IMR-90 (cell line): ENCODE results near the gene BTN2A1. TPM values are rescaled to one million over a fixed set of nuclear protein-coding genes. Genes with fewer than 3 reads are reported as not detected.
"Not testable (repeated sequence)": the region's sequence is repeated elsewhere in the genome, so short reads cannot be mapped to it uniquely, and the experiment has no call there.

ENCODE experiments used
- ATAC-seq: fragments of 200-7000 bp; cut with Tn5 transposase; 2 replicates; pipeline ENCODE4 v1.9.1; 2020; ENCODE audit warnings: low read depth, mild to moderate bottlenecking, moderate library complexity
- BruUV-seq: library from RNA; stranded (reverse); fragments of 400-500 nt; replicated peaks from 2 replicates; lab custom pipeline; 2021; lab: Mats Ljungman, UMichigan
- CTCF ChIA-PET: fragments of 300-600 bp; formaldehyde crosslinking; extraction: SDS; loops from one replicate; lab custom pipeline; 2021; ENCODE audit warnings: antibody characterized with exemption; lab: Yijun Ruan, JAX
- POLR2A ChIA-PET: fragments of 300-600 bp; sonication (Branson Sonifier 250); formaldehyde crosslinking; loops from one replicate; lab custom pipeline; 2022; ENCODE audit warnings: antibody characterized with exemption; ENCODE audit not compliant: unreplicated experiment; lab: Charles Lee
- DNase-seq: peaks from one replicate; pipeline ENCODE4 v3.0.0; 2013
- H2AFZ ChIP-seq: replicated peaks from 2 replicates; pipeline ENCODE3; 2013; ENCODE audit warnings: low read length, mild to moderate bottlenecking; ENCODE audit not compliant: poor library complexity
- H2AK5ac ChIP-seq: 2 replicates; pipeline ENCODE4 v1.6.1; 2013; ENCODE audit warnings: low read depth, low read length, inconsistent platforms
- H2AK9ac ChIP-seq: replicated peaks from 2 replicates; pipeline ENCODE3; 2013; ENCODE audit warnings: mild to moderate bottlenecking, low read depth, low read length, moderate library complexity; ENCODE audit not compliant: poor library complexity
- H2BK120ac ChIP-seq: 2 replicates; pipeline ENCODE4 v1.6.1; 2013; ENCODE audit warnings: low read depth, low read length, inconsistent platforms
- H2BK15ac ChIP-seq: 3 replicates; pipeline ENCODE4 v1.6.1; 2013; ENCODE audit warnings: low read depth, low read length, inconsistent platforms
- H2BK20ac ChIP-seq: 2 replicates; pipeline ENCODE4 v1.6.1; 2013; ENCODE audit warnings: low read depth, mild to moderate bottlenecking, inconsistent platforms, low read length, moderate library complexity
- H2BK5ac ChIP-seq: 2 replicates; pipeline ENCODE4 v1.6.1; 2013; ENCODE audit warnings: mild to moderate bottlenecking, low read depth, low read length, inconsistent platforms; ENCODE audit not compliant: poor library complexity, severe bottlenecking
- H3K14ac ChIP-seq: replicated peaks from 2 replicates; pipeline ENCODE4 v1.6.1; 2013; ENCODE audit warnings: low read depth, low read length, inconsistent platforms
- H3K18ac ChIP-seq: 2 replicates; pipeline ENCODE4 v1.6.1; 2013; ENCODE audit warnings: low read depth, low read length, control low read depth
- H3K23ac ChIP-seq: 2 replicates; pipeline ENCODE4 v1.6.1; 2013; ENCODE audit warnings: low read depth, low read length, inconsistent platforms
- H3K27ac ChIP-seq: 2 replicates; pipeline ENCODE4 v1.5.1; 2013; ENCODE audit warnings: mild to moderate bottlenecking, control low read depth, low read length; ENCODE audit not compliant: insufficient read depth
- H3K27me3 ChIP-seq: 2 replicates; pipeline ENCODE4 v1.6.1; 2013; ENCODE audit warnings: low read length; ENCODE audit not compliant: control insufficient read depth, insufficient read depth
- H3K36me3 ChIP-seq: 2 replicates; pipeline ENCODE4 v1.6.1; 2013; ENCODE audit warnings: low read length, mixed read lengths; ENCODE audit not compliant: control insufficient read depth, insufficient read depth
- H3K4ac ChIP-seq: 2 replicates; pipeline ENCODE4 v1.6.1; 2013; ENCODE audit warnings: low read depth, low read length, inconsistent platforms
- H3K4me1 ChIP-seq: 2 replicates; pipeline ENCODE4 v1.6.1; 2013; ENCODE audit warnings: low read length, mixed read lengths; ENCODE audit not compliant: control insufficient read depth, insufficient read depth
- H3K4me2 ChIP-seq: 2 replicates; pipeline ENCODE4 v1.6.1; 2013; ENCODE audit warnings: low read depth, mild to moderate bottlenecking, control low read depth, low read length, moderate library complexity
- H3K4me3 ChIP-seq: 2 replicates; pipeline ENCODE4 v1.5.1; 2013; ENCODE audit warnings: low read depth, mild to moderate bottlenecking, control low read depth, low read length, moderate library complexity; ENCODE audit not compliant: insufficient read depth
- H3K56ac ChIP-seq: 2 replicates; pipeline ENCODE4 v1.6.1; 2013; ENCODE audit warnings: low read length, inconsistent platforms; ENCODE audit not compliant: insufficient read depth; ENCODE audit errors: extremely low read depth
- H3K79me1 ChIP-seq, 2 experiments: 2 replicates each; pipeline ENCODE4 v1.6.1; 2013; ENCODE audit warnings: low read length in 2 of 2, inconsistent platforms in 1 of 2, low read depth in 1 of 2
- H3K9ac ChIP-seq: 2 replicates; pipeline ENCODE4 v1.6.1; 2013; ENCODE audit warnings: low read depth, low read length, control low read depth
- H3K9me1 ChIP-seq: 2 replicates; pipeline ENCODE4 v1.6.1; 2013; ENCODE audit warnings: low read length, inconsistent platforms; ENCODE audit not compliant: insufficient read depth
- H3K9me3 ChIP-seq: 2 replicates; pipeline ENCODE4 v1.6.1; 2013; ENCODE audit warnings: low read length; ENCODE audit not compliant: control insufficient read depth, insufficient read depth
- H4K20me1 ChIP-seq: 2 replicates; pipeline ENCODE4 v1.6.1; 2013; ENCODE audit warnings: low read length, inconsistent platforms; ENCODE audit not compliant: insufficient read depth
- H4K5ac ChIP-seq: 2 replicates; pipeline ENCODE4 v1.6.1; 2013; ENCODE audit warnings: mild to moderate bottlenecking, low read depth, low read length, control low read depth
- H4K8ac ChIP-seq, 2 experiments: 2 replicates each; pipeline ENCODE4 v1.6.1; 2013; ENCODE audit warnings: low read depth in 2 of 2, low read length in 2 of 2, control low read depth in 1 of 2, inconsistent platforms in 1 of 2
- H4K91ac ChIP-seq: 2 replicates; pipeline ENCODE4 v1.6.1; 2013; ENCODE audit warnings: low read depth, low read length, inconsistent platforms; ENCODE audit not compliant: insufficient read depth
- BHLHE40 ChIP-seq: fragments of 150-350 bp; IDR thresholded peaks from 2 replicates; pipeline ENCODE4 v1.6.1; 2016; ENCODE audit warnings: mild to moderate bottlenecking, low read depth, low read length
- CEBPB ChIP-seq: IDR thresholded peaks from 2 replicates; pipeline ENCODE4 v1.6.1; 2012; ENCODE audit warnings: low read depth, low read length, improper control_type of control experiment
- CHD1 ChIP-seq: IDR thresholded peaks from 2 replicates; pipeline ENCODE4 v1.6.1; 2012; ENCODE audit warnings: low read depth, low read length, improper control_type of control experiment
- FOS ChIP-seq: fragments of 150-350 bp; IDR thresholded peaks from 2 replicates; pipeline ENCODE4 v1.6.1; 2016; ENCODE audit warnings: low read depth, low read length
- MAFK ChIP-seq: IDR thresholded peaks from 2 replicates; pipeline ENCODE4 v1.6.1; 2012; ENCODE audit warnings: low read depth, low read length, improper control_type of control experiment
- MAZ ChIP-seq: IDR thresholded peaks from 2 replicates; pipeline ENCODE4 v1.6.1; 2012; ENCODE audit warnings: low read depth, mild to moderate bottlenecking, low read length, improper control_type of control experiment, moderate library complexity, borderline replicate concordance
- NFE2L2 ChIP-seq: fragments of 150-350 bp; IDR thresholded peaks from 2 replicates; pipeline ENCODE4 v1.6.1; 2016; ENCODE audit warnings: low read depth, mild to moderate bottlenecking, low read length
- POLR2A ChIP-seq: IDR thresholded peaks from 2 replicates; pipeline ENCODE4 v1.6.1; 2012; ENCODE audit warnings: mild to moderate bottlenecking, low read depth, low read length
- RAD21 ChIP-seq: IDR thresholded peaks from 2 replicates; pipeline ENCODE4 v1.6.1; 2012; ENCODE audit warnings: low read length, improper control_type of control experiment
- RCOR1 ChIP-seq: IDR thresholded peaks from 2 replicates; pipeline ENCODE4 v1.6.1; 2012; ENCODE audit warnings: mild to moderate bottlenecking, low read length, improper control_type of control experiment; ENCODE audit not compliant: insufficient replicate concordance
- RFX5 ChIP-seq: IDR thresholded peaks from 2 replicates; pipeline ENCODE4 v1.8.0; 2012; ENCODE audit warnings: low read depth, mild to moderate bottlenecking, low read length, moderate library complexity
- SMC3 ChIP-seq: fragments of 150-350 bp; IDR thresholded peaks from 2 replicates; pipeline ENCODE4 v1.6.1; 2016; ENCODE audit warnings: low read depth, mild to moderate bottlenecking, antibody characterized with exemption, low read length, moderate library complexity
- WGBS, 2 experiments: methylation state at CpG; one replicate each; pipeline versions ENCODE4 v1.1.5 to v1.1.7; 2013; ENCODE audit warnings: missing lambda C conversion rate in 2 of 2; ENCODE audit not compliant: insufficient read length in 1 of 2; ENCODE audit errors: extremely low coverage in 2 of 2; 5-methylcytosine and 5-hydroxymethylcytosine counted together
- dilution Hi-C: fragments of 300-500 bp; cut with HindIII; formaldehyde crosslinking; loops from one replicate; pipeline ENCODE4 v1.14.3; 2018; ENCODE audit warnings: low sequenced_read_pairs; ENCODE audit not compliant: unreplicated experiment
- in situ Hi-C: fragments of 300-500 bp; cut with MboI; formaldehyde crosslinking; loops from 3 replicates; pipeline ENCODE4 v1.14.3; 2019; ENCODE audit warnings: low sequenced_read_pairs, inconsistent platforms, mixed read lengths
- intact Hi-C: fragments of 100-400 bp; cut with micrococcal nuclease; formaldehyde crosslinking; loops from 2 replicates; pipeline ENCODE4 v1.10.0; 2022
- polyA plus RNA-seq, 3 experiments: library from polyadenylated mRNA; depleted of rRNA; stranded (reverse); fragments of >200 nt; gene quantifications; 2 replicates each; pipeline ENCODE4 v1.2.3, GENCODE V29; 2012; ENCODE audit warnings: low replicate concordance in 1 of 3
- total RNA-seq: library from RNA; depleted of rRNA; stranded (reverse); fragments of >200 nt; gene quantifications from 2 replicates; pipeline ENCODE4 v1.2.3, GENCODE V29; 2012

The BTN2A1 gene
- total and polyA plus RNA-seq, 2 of the 4 experiments (the other 2 are of a cell fraction) = 13.6 to 40.2 TPM

DNA sequence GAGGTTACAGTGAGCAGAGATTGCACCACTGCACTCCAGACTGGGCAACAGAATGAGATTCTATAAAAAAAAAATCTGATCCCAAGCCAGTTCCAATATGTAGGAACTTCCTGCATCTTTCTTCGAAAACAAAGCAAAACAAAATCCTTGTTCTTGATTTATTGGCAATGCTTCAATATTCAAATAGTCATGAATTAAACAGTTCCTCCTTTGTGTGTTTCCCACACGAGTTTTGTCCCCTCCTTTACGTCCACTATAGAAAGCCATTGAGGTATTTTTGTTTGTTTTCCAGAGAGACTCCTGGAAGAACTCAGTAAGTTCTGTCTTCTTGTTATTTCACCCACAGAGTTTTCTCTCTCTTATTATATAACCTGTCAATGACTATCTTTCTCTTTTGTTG lies 49.9 kb downstream of the BTN2A1 start:
- Histone ChIP-seq H3K4ac (no peak overlapping the region), H3K79me1 (no peaks in the 10 kb centered on the region), H3K9ac (no peak overlapping the region), H3K27ac (no peak overlapping the region), H3K9me3 (no peaks in the 10 kb centered on the region), H3K23ac (no peak overlapping the region), H4K8ac (no peak overlapping the region), H2BK20ac (no peak overlapping the region), H3K14ac (no peak overlapping the region), H3K4me2 (no peak overlapping the region), H2BK120ac (no peak overlapping the region), H3K56ac (no peak overlapping the region), H4K20me1 (no peaks in the 10 kb centered on the region), H3K9me1 (no peaks in the 10 kb centered on the region; the same call in 1 of the 2 replicates), H2AK5ac (no peak overlapping the region), H2AFZ (no peak overlapping the region), H2AK9ac (no peak overlapping the region), H4K91ac (no peak overlapping the region), H2BK15ac (no peak overlapping the region), H2BK5ac (no peak overlapping the region), H3K4me3 (no peak overlapping the region), H3K18ac (no peak overlapping the region), H3K36me3 (no peaks in the 10 kb centered on the region), H4K5ac (no peak overlapping the region), H3K27me3 (peaks cover 14% of the 10 kb centered on the region), H3K4me1 (no peaks in the 10 kb centered on the region)
- no peak for TF ChIP-seq SMC3
- TF ChIP-seq RFX5 = no peak
- TF ChIP-seq BHLHE40 = no peak
- no peak for TF ChIP-seq CEBPB
- no peak for TF ChIP-seq RAD21
- no peak for TF ChIP-seq CHD1
- TF ChIP-seq POLR2A = no peak
- no peak for TF ChIP-seq RCOR1
- TF ChIP-seq FOS = no peak
- TF ChIP-seq MAZ = no peak
- no peak for TF ChIP-seq NFE2L2
- no peak for TF ChIP-seq MAFK
- no peak for ATAC-seq
- in situ Hi-C loops (no loop called here), intact Hi-C loops (no loop called here), dilution Hi-C loops (no loop called here)
- ChIA-PET CTCF (no interaction called here), POLR2A (no interaction called here)
- BruUV-seq = no TSS peak
- WGBS, 2 experiments = no CpG with 5 or more reads among the region's 3 CpGs
- no peak for DNase-seq

- H2AFZ ChIP-seq, H3K4me2 ChIP-seq, H3K56ac ChIP-seq, H4K8ac ChIP-seq, H4K20me1 ChIP-seq, in situ Hi-C loops, H2BK120ac ChIP-seq, H3K27me3 ChIP-seq, H3K14ac ChIP-seq, POLR2A ChIA-PET, intact Hi-C loops, H3K4me3 ChIP-seq, H3K4me1 ChIP-seq, dilution Hi-C loops, BruUV-seq, H3K9me1 ChIP-seq, H3K4ac ChIP-seq, H2BK20ac ChIP-seq, H2AK9ac ChIP-seq, H3K9ac ChIP-seq, H3K27ac ChIP-seq, H2BK5ac ChIP-seq, H3K79me1 ChIP-seq, H3K9me3 ChIP-seq, H3K23ac ChIP-seq, H4K91ac ChIP-seq, DNase-seq, ATAC-seq, H2AK5ac ChIP-seq, H3K36me3 ChIP-seq, H2BK15ac ChIP-seq, H4K5ac ChIP-seq, H3K18ac ChIP-seq: not testable (repeated sequence)
- no CpG with 5 or more reads among the region's 8 CpGs for WGBS, 2 experiments
- CTCF ChIA-PET = interaction anchor here (0.7 kb wide), 1 partner anchor 180 kb away, joined by 5 read pairs; no protein-coding TSS in a partner anchor
Measured at GRCh38 chr6:26511033-26511432, 53.3 kb downstream of the BTN2A1 start.
